GM21786 (cell line): ENCODE results near the gene KLHL29.

Source experiments
- ATAC-seq: cut with Tn5 transposase; IDR thresholded peaks from one replicate; pipeline ENCODE4 v1.9.1; 2021; ENCODE audit not compliant: unreplicated experiment

KLHL29 gene

DNA sequence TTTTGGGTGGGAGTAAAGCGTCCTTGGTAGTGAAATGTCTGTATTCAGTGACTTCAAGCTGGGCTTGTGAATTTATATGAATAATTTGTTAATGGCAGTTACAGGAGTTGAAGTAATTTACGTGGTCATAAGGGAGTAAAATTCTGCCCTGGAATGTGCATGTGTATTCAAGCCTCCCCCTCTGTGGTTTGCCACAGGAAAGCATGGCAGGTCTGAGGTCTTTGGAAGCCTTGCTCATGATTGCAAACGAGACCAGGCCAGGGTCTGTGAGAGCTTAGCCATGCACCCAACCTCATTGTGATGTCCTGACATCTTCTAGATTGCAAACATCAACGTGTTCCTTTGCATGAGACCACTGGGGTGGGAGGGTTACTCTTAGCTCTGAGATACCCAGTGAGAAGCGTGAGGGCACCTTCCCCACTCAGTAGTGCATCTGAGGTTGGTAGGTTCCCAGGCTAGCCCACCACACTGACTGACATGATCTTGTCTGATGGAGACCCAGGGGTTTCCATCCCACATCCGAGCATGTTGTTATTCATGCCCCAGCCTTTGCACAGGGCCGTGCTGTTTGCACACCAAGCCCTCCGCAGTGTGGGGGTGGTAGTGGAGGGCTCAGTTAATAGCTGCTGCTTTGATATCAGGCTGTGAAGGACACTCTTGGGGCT is 216.5 kb downstream of the KLHL29 start:
- ATAC-seq, result no peak

DNA sequence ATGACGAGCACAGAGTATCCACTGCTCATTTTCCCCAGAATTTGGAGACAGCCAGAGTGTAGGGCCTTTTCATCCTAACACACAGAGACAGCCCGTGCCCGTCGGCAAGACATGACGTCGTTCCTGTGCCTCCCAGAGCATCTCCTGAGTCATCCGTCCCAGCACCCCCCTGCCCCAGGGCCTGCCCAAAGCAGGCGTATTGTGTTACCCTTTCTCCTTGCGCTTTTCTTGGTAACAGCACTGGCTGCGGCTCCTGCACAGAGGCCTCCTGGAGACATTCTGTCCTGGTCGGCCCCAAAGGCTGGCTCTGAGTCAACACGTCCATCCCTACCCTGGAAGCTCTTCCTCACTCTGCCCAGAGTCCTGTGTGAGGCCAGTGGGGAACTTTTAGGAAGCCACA is 217.1 kb downstream of the KLHL29 start:
- no peak for ATAC-seq

DNA sequence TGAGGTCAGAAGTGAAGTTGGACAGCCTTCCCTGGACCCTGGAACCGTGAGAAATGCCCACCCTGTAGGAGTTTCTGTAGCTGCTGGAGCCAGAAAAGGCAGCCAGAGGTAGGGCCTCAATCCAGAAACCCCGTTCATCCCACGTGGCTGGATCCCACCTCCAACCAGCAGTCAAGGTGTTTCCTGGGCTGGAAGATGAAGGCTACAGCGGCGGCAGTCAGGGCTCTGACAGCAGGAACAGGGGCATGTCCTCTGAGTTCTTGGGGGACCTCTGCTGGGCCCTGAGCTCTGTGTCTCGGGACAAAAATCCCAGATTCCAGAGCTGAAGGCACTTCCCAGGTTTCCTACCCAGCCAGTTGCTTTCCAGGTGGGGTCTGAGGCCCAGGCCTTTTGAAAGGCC is 218.2 kb downstream of the KLHL29 start:
- ATAC-seq, result no peak

DNA sequence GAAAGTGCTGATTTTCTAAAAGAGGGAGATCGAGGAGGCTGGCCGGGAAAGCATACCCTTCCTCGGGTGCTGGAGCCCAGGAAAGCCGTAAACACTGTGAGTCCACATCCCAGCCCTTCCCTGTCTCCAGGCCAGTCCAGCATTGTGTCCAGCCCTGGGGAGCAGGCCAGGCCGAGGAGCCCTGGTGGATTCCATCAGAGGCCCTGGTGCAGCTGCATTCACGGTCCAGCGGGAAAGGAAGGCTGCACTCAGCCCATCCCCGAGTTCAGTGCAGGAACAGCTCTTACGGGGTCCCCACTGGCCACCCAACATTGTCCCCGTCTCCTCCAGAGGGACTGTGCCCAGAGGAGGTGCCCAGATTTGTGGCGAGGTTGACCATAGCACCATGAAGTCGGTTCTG is 218.6 kb downstream of the KLHL29 start:
- ATAC-seq, result no peak

DNA sequence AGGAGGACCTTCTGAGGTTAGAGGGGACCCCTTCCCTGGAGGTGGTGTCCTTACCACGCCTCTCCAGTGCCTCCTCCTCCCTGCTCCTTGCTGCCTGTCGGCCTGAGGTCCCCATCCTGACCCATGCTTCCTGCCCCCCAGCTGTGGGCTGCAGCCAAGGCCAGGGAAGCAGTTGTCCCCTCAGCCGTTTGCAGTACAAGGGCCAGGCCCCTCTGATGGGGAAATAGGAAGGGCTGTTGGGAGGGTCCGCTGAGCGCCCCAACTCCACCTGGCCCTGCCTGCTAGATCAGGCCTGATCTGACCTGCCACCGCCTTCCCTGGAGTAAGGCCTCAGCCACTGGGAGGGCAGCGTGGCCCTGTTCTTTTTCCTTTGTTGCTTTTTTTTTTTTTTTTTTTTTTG is 219.8 kb downstream of the KLHL29 start:
- no peak for ATAC-seq

DNA sequence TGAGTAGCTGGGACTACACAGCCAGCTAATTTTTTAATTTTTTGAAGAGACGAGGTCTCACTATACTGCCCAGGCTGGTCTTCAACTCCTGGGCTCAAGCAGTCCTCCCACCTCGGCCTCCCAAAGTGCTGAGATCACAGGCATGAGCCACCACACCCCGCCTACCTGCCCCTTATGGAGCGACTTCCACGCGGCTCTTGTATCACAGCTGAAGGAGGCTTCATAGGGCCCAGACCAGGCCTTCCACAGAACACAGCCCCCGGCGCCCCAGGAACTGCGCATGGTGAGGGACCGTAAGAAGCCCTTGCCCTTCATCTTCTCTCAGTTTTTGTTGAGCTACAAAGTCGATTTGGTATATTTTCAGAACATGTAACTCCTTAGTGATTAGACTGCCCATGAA is 220.3 kb downstream of the KLHL29 start:
- no peak for ATAC-seq

DNA sequence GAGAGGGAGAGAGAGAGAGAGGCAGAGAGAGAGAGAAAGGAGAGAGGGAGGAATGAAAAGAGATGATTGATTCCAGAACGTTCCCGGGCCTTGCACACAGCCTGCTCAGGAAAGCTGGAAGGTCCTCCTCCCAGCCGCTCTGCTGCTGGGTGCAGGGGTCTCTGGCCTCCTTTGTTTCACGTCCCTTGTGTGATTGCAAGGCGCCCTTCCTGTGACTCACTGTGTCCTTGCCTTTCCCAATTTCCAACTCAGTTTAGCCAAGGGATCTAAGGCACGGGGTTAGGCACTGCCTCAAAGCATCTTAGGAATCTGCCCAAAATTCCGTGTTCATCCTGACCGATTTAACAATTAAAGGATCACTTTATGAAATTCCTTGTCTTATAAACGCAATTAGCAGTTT is 221.2 kb downstream of the KLHL29 start:
- no peak for ATAC-seq

DNA sequence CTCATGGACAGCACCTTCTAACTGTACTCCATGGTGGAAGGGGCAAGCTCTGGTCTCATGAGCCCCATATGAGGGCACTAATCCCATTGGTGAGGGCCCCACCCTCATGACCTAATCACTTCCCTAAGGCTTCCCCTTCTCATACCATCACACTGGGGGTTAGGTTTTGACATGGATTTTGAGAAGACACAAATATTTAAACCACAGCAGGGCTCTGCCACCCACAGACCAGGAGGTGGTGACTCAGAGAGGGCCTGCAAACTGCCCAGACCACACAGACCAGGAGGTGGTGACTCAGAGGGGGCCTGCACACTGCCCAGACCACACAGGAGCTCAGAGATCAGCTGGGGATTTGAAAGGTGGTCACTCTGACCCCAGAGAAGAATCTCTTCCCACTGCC is 222.0 kb downstream of the KLHL29 start:
- no peak for ATAC-seq

DNA sequence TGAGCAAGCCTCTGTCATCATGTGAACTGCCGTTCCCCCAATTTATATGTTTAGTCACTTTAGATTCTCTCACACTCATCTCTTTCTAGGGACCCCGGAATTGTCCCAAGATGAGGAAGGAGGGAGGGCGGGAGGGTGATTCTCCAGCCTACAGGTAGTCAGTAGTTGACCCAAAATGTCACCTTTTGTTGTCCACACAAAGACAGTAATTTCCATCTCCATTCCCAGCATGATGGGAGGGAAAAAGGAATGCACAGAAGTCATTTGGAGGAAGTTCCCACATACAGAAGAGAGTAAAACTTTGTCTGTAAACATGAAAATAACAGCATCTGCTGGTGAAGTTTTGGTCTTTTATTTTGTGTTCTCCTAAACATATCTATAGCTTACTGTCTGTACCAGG is 222.9 kb downstream of the KLHL29 start:
- ATAC-seq, result no peak

DNA sequence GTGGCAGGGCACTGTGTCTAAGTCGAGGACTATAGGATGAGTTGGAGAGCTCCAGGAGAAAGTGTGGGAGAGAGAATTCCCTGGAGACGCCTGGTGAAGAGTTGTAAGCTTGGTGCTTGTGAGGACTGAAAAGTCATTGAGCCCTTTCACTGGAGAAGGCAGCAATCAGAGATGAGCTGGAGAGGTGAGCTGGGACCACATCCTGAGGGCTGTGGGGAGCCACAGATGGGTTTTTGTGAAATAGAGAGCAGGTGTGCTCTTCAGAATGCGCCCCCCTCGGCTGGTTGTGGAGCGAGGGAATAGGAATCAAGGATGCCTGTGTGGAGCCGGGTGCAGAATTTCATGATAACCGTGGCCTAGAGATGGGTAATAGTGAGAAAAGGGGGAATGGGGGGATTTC is 224.3 kb downstream of the KLHL29 start:
- no peak for ATAC-seq

DNA sequence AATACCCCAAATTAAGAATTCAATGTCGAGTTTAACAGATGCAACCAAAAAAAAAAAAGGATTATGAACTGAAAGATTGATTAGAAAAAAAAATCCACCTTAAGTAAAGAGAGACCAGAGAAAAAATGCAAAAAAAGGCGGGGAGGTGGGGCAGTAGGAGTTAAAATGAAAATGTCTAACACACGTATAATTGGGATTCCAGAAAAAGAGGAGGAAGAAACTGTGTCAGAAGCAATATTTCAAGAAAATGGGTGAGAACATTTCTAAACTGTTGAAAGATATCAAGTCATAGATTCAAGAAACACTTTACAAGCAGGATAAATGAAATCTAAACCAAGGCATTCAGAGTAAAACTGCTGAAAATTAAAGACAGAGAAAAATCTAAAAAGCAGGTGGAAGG is 226.9 kb downstream of the KLHL29 start:
- no peak for ATAC-seq

DNA sequence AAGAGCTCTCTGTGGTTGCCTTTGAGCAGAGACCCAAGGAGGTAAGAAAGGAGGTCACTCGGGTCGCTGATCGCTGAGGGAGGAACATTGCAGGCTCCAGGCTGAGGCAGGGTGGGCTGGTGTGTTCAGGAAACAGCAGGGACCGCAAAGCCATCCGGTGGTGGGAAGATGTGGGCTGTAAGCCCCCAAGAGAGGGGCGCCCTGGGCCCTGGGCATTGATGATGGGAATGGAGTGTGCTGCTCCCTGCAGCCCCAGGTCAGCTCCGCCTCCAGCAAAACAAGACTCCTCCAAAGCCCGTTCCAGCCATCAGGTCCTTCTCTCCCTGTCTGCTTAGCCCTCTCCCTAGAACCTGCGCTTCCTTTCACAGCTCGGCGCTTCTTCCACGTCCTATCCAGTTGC is 229.7 kb downstream of the KLHL29 start:
- ATAC-seq, result no peak

DNA sequence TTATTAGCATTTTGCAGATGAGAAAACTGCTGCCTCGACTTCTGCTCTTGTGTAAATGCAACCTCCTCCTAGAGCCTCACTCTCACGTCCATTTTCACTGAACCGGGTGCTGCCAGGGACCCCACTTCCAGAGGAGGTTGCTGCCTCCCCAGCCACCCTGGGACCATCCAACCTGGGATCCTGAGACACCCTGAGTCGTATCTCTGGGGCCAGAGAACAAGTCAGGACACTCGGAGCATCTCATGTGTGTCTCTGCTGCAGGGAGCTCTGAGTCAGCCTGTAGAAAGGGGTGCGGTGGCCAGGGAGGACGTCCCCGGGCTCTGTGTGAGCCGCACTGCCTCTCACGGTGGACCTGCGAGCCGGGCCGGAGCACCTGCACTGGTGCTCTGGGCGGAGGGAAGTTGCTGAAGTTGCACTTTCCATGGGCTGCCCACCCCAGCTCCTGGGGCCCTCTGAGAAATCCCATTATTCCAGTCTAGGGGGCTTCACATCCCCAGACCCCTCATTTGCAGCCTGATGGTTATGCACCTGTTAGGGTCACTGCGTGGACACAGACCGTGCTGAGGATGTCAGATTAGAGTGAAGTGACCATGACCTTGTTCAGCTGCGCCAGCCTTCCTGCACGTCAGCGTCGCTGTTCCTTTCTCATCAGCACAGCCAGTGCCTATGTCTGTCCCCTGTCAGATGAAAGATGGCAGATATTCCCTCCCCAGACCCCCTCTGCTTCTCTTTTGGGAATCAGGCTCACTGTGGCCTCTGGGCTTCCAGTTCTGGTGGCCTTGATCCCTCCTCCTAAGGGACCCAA is 230.4 kb downstream of the KLHL29 start:
- no peak for ATAC-seq

DNA sequence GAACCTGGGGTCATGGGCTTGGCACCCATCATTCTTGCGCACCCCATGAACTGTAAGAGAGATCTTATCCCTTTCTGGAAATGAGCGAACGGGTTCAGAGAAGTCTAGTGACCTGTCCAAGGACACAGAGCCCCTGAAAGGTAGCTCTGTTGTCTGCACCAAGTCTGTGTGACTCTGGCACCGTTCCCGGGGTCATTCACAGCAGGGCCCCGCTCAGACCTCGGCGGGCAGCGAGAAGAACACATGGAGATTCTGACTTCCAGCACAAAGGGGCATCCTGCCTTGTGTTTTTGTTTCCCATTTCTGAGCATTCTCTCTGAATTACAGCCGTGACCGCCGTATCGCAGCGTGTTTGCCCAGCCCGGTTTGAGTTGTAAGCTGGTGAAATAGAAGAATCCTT is 231.7 kb downstream of the KLHL29 start:
- no peak for ATAC-seq

DNA sequence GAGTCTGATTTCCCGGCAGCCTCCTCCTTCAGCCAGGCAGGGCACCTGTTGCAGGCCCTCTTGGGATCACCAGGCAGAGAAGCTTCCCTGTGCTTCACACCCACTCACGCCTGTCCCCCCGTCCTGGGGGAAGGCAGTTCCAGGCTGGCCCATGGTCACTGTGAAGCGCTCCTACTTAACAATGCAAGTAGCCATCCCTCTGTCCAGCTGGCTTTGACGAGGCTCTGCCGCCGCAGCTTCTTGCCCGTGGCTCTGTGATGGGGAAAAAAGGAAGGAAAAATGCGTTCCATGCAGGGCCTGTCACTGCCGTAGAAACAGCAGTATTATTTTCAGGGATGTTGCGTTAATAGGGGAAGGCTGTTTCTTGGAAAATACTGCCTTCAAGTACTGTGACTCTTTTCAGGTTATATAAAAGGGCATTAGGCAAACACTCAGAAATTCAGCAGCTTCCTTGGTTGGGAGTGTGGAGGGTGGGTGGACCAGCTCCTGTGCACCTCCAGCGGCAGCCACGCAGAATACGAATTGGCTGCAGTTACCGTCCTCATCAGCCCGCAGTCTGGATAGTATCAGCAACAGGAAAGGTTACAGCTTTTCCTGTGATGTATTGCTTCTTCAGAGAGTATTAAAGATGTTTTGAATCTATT is 232.3 kb downstream of the KLHL29 start:
- ATAC-seq, result no peak

DNA sequence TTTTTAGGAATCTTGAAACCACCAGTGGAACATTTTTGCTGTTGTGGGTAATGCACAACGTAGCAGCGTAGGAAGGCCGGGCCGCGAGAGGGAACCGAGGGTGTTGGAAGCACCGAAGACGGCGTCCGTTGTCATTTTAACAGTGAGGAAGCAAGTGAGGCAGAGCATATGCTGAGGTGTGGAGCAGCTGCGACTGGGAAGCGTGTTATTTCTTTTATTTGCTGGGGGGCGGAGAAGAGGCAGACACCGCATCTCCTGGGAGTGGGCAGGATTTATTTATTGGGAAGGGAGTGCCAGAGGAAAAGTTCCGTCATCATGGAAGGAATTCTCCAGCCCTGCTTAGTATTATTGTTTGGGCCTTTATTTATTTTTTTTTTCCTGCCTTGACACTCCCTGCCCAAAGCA is 232.8 kb downstream of the KLHL29 start:
- no peak for ATAC-seq

DNA sequence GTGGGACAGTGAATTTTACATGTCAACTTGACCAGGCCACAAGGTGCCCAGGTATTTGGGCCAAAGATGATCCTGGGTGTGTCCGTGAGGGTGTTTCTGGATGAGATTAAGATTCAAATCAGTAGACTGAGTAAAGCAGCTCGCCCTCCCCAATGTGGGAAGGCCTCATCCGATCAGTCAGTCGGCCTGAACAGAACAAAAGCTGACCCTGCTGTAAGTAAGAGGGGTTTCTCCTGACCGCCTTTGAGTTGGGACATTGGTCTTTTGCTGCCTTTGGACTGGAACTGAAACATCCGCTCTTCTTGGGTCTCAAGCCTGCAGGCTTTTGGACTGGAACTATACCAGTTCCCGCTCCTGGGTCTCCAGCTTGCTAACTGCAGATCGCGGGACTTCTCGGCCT is 233.3 kb downstream of the KLHL29 start:
- no peak for ATAC-seq

DNA sequence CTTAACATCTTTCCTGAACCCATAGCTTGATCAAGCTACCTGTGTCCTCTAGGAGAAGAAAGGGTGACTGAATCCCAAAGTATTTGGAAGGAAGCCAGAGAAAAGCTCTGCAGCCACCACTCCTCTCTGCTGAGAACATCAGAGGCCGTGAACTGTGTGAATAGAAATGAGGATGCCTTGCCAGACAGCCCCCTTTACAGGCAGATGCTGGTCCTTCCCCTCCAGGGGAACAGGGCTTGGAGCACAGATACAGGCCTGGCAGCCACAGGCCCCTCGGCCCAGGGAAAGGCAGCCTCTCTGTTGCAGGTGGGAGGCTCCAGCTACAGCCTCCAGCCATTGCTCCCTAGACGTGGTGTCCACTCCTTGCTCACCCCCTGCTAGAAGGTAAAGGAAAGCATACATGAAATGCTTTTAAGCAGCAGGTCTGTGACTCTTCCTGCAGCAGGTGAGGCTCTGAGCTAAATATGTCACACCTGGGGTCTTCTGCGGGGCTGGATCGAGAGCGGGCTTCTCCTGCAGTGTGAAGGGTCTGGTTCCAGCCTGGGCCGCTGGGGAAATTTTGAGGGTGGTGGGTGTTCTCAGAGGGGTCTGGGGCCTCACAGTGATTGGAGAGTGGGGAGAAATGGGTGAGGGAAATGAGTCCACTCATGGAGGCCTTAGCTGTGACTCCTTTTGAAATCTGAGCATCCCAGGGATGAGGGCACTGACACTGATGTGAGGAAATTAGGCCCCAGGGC is 234.0 kb downstream of the KLHL29 start:
- ATAC-seq, result no peak

DNA sequence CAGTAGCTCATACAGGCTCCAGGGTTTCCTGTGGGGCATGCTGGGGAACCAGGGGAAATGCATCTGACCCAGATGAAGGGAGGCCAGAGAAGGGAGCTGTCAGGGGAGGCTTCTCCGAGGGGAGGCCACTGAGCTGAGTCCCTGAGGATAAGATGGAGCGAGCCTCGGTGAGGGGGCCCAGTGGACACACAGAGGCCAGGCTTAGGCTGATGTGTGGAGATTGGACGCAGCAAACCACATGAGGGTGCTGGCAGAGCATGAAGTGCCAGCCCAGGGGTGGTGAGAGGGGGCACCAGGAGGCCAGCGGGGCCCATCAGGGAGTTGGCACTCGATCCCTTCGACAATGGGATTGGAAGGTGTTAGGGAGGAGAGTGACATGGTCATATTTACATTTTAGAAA is 235.0 kb downstream of the KLHL29 start:
- ATAC-seq, result no peak

DNA sequence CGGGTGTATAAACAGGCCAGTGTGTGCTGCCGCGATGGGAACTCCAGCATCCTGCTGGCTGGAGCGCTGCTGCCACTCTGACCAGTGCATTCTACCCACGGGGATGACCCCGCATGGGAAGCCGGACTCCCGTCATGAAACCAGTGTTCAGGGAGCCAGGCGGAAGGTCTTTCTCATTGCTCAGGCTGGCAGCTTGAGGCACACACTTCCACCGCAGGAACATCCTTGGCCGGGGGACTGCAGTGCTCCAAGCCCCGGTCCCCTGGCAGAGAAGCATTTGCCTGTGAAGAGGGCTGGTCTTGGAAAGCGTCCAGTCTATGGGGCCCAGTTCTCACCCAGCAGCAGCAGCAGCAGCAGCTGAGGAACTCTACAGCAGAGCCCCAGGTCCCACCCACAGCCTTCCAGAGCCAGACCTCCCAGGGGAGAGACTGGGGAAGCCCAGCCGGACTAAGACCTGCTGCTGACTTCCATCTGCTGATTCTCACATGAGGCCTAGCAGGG is 235.9 kb downstream of the KLHL29 start:
- no peak for ATAC-seq

DNA sequence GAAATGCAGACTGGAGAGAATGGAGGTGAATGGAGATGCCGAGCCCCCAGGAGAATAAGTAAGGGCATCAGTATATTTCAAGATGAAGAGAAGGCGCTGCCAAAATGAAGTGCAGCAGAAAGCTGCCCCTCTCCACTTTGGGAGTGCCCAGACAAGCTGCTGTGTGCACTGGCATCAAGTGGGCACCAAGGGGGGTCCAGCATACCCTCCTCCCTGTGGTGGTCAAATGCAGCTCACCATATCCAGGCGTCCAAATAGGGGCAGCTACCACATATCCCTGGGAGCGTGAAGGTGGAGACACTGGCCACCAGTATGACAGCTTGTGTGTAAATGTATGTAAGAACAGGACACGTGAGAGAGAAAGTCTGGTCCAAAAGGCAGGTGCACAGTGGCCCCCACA is 236.6 kb downstream of the KLHL29 start:
- no peak for ATAC-seq
